Bronchial epithelial cell (primary cell): ENCODE results near the gene TFR2. TPM values are rescaled to one million over a fixed set of nuclear protein-coding genes. Genes with fewer than 3 reads are reported as not detected.

Experiments
- DNase-seq: peaks from one replicate; pipeline ENCODE4 v3.0.0-alpha.2; 2010; ENCODE audit warnings: low read depth
- FAIRE-seq: peaks from 2 replicates; lab custom pipeline; 2011; peaks lifted over from hg19 to GRCh38; lab: Jason Lieb, UNC
- H3K27me3 ChIP-seq: 2 replicates; pipeline ENCODE4 v1.5.1; 2011; ENCODE audit warnings: low read length; ENCODE audit not compliant: control insufficient read depth, insufficient read depth
- H3K36me3 ChIP-seq: 2 replicates; pipeline ENCODE4 v1.5.1; 2011; ENCODE audit warnings: low read length; ENCODE audit not compliant: control insufficient read depth, insufficient read depth
- H3K4me3 ChIP-seq: 2 replicates; pipeline ENCODE4 v1.5.1; 2011; ENCODE audit warnings: mild to moderate bottlenecking, low read depth, low read length, control low read depth
- CTCF ChIP-seq: IDR thresholded peaks from 2 replicates; pipeline ENCODE4 v1.5.1; 2011; ENCODE audit warnings: mild to moderate bottlenecking, moderate library complexity, low read length, control low read depth, inconsistent platforms; ENCODE audit not compliant: insufficient read depth, severe bottlenecking
- total RNA-seq: library from RNA; depleted of rRNA; stranded (reverse); fragments of >200 nt; gene quantifications from 2 replicates; pipeline ENCODE4 v1.2.1, GENCODE V29; 2014

TFR2 gene
- total RNA-seq, 1 donor from 2014 or later: not detected

GRCh38 chr7:100590077-100590737 is 51.1 kb downstream of the TFR2 start:
- TF ChIP-seq CTCF: no peak
- DNase-seq (no peak), FAIRE-seq (no peak)
- H3K36me3 ChIP-seq: no peaks in the 10 kb centered on the region
- peaks cover 2% of the 10 kb centered on the region for H3K27me3 ChIP-seq
- no peak overlapping the region for H3K4me3 ChIP-seq

GRCh38 chr7:100589341-100589947 is 51.9 kb downstream of the TFR2 start:
- DNase-seq (no peak), FAIRE-seq (no peak)
- no peak for TF ChIP-seq CTCF
- Histone ChIP-seq H3K36me3 (no peaks in the 10 kb centered on the region), H3K27me3 (peaks cover 2% of the 10 kb centered on the region), H3K4me3 (no peak overlapping the region)

- DNase-seq (peak; percentile 34), FAIRE-seq (no peak)
- Histone ChIP-seq H3K27me3 (peaks cover 2% of the 10 kb centered on the region), H3K4me3 (no peak overlapping the region), H3K36me3 (no peaks in the 10 kb centered on the region)
- TF ChIP-seq CTCF: peak; percentile 46
Measured at GRCh38 chr7:100588438-100588837, 52.9 kb downstream of the TFR2 start.

- TF ChIP-seq CTCF: no peak
- H3K27me3 ChIP-seq: peaks cover 2% of the 10 kb centered on the region
- DNase-seq (peak; percentile 99), FAIRE-seq (peak; percentile 97)
- H3K36me3 ChIP-seq: peaks cover 6% of the 10 kb centered on the region
- peak within 1 kb of the TSS; percentile 95 for H3K4me3 ChIP-seq
Measured at GRCh38 chr7:100586266-100587025, 54.9 kb downstream of the TFR2 start, which contains the start of gene FBXO24. TSS of gene FBXO24 (plus strand) at chr7:100586328. CDS start at chr7:100586626, 298 bp downstream.

GRCh38 chr7:100585511-100586265 is 55.7 kb downstream of the TFR2 start, which contains the start of gene LRCH4:
TSS of gene LRCH4 (minus strand) at chr7:100586129. CDS start at chr7:100586100, 29 bp downstream.
- peaks cover 13% of the 10 kb centered on the region for H3K36me3 ChIP-seq
- peak within 1 kb of the TSS; percentile 95 for H3K4me3 ChIP-seq
- peak; percentile 50 for DNase-seq
- FAIRE-seq: no peak
- no peak for TF ChIP-seq CTCF
- H3K27me3 ChIP-seq: peaks cover 2% of the 10 kb centered on the region
